ENCODE data around the gene FNDC10.

- TF ChIP-seq CTCF (IDR thresholded peaks at IDR 0.05; ENCODE audit: insufficient read depth, low read length, poor library complexity, severe bottlenecking) (no peak), EZH2phosphoT487 (conservative IDR thresholded peaks at IDR 0.05; ENCODE audit: low read length) (no peak)
Observed at GRCh38 chr1:1596493-1597274, 3.3 kb downstream of the FNDC10 start.
